GM12865 (cell line): Measurements from ENCODE around the gene SLC9A1.
"Not testable (repeated sequence)": the region's sequence is repeated elsewhere in the genome, so short reads cannot be mapped to it uniquely, and the experiment has no call there.

ENCODE experiments used
- DNase-seq: peaks from one replicate; pipeline ENCODE4 v3.0.0; 2010; ENCODE audit warnings: low read depth
- H3K4me3 ChIP-seq: 2 replicates; pipeline ENCODE4 v1.5.1; 2011; ENCODE audit warnings: mild to moderate bottlenecking, low read depth, low read length, control low read depth
- TF ChIP-seq, protein P1 (sequence below): IDR thresholded peaks from 2 replicates; pipeline ENCODE4 v1.5.1; 2011; ENCODE audit warnings: low read length, control low read depth, low read depth, inconsistent platforms; ENCODE audit not compliant: insufficient read depth; ENCODE audit errors: missing control alignments

Gene SLC9A1

DNA sequence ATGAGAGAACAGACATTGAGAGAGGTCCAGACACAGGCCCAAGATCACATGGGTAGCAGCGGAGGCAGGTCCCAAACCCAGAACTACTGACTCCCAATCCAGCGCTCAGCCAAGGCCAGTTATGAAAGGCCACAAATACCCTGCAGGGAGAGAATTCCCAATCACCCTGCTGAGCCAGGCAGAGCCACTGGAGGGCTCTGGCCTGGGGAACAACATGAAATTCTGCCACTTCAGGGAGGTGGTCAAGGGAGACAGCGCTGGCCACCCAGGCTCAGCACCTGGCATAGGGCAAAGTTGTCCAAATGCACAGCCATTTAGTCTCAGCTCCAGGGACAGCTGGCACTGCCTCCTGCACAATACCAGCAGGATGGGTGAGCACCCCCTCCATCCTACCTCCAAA lies 27.5 kb downstream of the SLC9A1 start:
- TF ChIP-seq, protein P1, sequence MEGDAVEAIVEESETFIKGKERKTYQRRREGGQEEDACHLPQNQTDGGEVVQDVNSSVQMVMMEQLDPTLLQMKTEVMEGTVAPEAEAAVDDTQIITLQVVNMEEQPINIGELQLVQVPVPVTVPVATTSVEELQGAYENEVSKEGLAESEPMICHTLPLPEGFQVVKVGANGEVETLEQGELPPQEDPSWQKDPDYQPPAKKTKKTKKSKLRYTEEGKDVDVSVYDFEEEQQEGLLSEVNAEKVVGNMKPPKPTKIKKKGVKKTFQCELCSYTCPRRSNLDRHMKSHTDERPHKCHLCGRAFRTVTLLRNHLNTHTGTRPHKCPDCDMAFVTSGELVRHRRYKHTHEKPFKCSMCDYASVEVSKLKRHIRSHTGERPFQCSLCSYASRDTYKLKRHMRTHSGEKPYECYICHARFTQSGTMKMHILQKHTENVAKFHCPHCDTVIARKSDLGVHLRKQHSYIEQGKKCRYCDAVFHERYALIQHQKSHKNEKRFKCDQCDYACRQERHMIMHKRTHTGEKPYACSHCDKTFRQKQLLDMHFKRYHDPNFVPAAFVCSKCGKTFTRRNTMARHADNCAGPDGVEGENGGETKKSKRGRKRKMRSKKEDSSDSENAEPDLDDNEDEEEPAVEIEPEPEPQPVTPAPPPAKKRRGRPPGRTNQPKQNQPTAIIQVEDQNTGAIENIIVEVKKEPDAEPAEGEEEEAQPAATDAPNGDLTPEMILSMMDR = no peak
- no peak for DNase-seq
- H3K4me3 ChIP-seq = no peak overlapping the region

DNA sequence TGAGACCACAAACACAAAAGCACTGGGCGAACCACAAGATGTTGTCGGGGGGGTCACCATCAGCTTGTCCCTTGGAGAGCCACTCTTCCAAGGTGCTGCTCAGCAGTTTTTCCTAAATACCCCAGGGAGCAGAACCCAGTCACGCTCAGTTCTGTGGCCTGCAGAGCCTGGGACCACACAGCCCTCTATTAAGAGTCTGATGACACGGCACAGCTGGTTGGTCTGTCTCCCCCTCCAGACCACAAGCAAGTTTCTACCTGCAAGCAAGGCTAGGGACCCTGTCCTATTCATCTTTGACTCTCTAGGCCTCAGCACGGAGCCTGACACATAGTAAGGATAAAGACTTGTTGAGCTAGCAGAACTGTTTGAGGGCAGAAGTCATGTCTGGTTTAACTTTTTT lies 28.5 kb downstream of the SLC9A1 start:
- H3K4me3 ChIP-seq = no peak overlapping the region
- TF ChIP-seq, protein P1 = no peak
- DNase-seq = no peak

DNA sequence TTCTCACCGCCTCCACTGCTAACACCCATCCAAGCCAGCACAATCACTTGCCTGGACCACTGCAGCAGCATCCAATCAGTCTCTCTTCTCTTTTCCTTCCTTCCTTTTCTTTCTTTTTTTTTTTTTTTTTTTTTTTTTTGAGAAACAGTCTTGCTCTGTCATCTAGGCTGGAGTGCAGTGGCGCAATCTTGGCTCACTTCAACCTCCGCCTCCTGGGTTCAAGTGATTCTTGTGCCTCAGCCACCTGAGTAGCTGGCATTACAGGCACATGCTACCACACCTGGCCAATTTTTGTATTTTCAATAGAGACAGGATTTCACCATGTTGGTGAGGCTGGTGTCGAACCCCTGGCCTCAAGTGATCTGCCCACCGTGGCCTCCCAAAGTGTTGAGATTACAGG lies 29.8 kb downstream of the SLC9A1 start:
- not testable (repeated sequence) for DNase-seq, H3K4me3 ChIP-seq

DNA sequence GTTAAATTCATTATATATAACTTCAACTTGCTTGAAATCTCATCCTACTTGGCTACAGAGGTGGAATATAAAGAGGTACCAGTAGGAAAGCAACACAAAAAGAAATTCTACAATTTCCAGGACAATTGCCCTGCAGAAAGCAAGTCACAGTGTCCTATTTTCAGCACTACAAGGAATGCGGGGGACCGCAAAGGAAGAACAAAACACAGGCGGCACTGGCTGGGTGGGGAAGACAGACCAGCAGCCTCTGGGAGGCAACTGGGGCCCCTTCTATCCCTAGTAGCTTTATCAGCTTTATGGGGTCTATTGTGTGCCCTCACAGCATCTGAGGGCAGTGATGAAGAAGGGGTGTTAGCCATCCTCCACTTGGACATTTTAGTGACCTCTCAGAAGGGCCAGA lies 30.5 kb downstream of the SLC9A1 start:
- no peak overlapping the region for H3K4me3 ChIP-seq
- TF ChIP-seq, protein P1 = no peak
- DNase-seq = no peak

DNA sequence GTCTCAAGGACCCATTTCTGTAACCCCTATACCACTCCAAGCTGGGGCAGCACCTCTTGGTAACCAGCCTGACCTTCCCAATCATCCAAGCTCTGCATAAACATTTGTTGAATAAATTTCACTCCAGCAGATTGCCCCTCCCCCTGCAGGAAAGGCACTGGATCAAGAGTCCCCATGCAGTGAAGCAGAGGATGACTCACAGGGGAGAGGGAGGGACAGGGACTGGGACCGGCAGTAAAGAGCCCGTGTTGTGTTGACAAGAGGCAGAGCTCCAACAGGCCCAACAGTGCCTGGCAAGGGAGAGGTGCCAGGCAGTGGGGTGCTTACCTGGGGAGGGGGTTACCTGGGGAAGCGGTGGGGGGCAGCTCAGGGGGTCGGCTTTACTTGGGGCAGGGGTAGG lies 32.3 kb downstream of the SLC9A1 start:
- H3K4me3 ChIP-seq = no peak overlapping the region
- TF ChIP-seq, protein P1 = no peak
- DNase-seq = no peak

DNA sequence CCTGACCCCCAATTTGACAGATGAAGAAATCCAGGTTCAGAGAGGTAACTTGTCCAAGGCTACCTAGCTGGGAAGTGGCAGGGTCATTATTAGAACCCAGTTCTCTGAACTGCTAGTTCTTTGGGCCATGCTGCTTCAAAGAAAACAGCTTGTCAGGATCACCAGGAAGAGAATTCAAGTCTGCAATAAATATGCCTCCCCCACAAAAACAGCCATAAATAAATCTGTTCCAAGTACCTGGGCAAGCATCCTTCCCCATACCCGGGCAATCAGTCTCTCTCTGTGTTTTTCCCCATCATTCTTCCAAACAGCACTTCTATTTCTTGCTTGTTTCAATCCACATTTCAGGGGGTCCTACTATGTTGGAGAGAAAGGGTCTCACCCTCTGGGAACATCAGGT lies 34.1 kb downstream of the SLC9A1 start:
- TF ChIP-seq, protein P1 = no peak
- H3K4me3 ChIP-seq = no peak overlapping the region
- no peak for DNase-seq

DNA sequence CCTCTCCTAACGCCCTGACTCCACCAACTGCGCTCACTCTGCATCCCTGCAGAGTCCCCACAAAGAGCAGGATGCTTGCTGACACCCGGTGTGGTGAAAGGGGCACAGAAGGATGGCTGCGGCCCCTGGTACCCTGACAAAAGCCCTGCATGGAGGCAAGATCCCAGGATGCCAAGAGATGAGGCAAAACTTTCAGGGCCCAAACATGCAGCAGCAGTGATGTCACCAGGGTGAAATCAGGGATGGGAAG lies 36.6 kb downstream of the SLC9A1 start:
- TF ChIP-seq, protein P1 = no peak
- no peak overlapping the region for H3K4me3 ChIP-seq

More for the DNA sequence above, 36.6 kb downstream of the SLC9A1 start:
- DNase-seq = no peak
